Upper lobe of left lung (tissue), 6 donors: ENCODE measurements around the gene ADAMTSL2. TPM values are rescaled to one million over a fixed set of nuclear protein-coding genes. Genes with fewer than 3 reads are reported as not detected.
A peak's percentile ranks its signal among the peaks of the same experiment; 100 is the strongest.

Experiments
- ATAC-seq, 2 donors: fragments of 200-7000 bp; cut with Tn5 transposase; one replicate each; pipeline ENCODE4 v1.9.1; 2022; ENCODE audit warnings: mild to moderate bottlenecking in 2 of 2, moderate library complexity in 2 of 2; ENCODE audit not compliant: low FRiP score in 2 of 2
- DNase-seq, 2 donors: peaks; one replicate each; pipeline ENCODE4 v3.0.0-alpha.2; 2019 to 2020
- H3K27ac ChIP-seq, 4 donors: fragments of 200-600 bp; sonication (generic); one replicate each; pipeline ENCODE4 v1.5.1; 2016 to 2019
- H3K27me3 ChIP-seq, 4 donors: fragments of 200-600 bp; sonication (generic); one replicate each; pipeline ENCODE4 v1.5.1; 2017 to 2019
- H3K36me3 ChIP-seq, 4 donors: fragments of 200-600 bp; sonication (generic); one replicate each; pipeline ENCODE4 v1.5.1; 2016 to 2019
- H3K4me1 ChIP-seq, 4 donors: fragments of 200-600 bp; sonication (generic); one replicate each; pipeline ENCODE4 v1.5.1; 2018 to 2019
- H3K4me3 ChIP-seq, 4 donors: fragments of 200-600 bp; sonication (generic); one replicate each; pipeline ENCODE4 v1.5.1; 2017 to 2019; ENCODE audit warnings: mild to moderate bottlenecking in 2 of 4, moderate library complexity in 1 of 4
- H3K9me3 ChIP-seq, 4 donors: fragments of 200-600 bp; sonication (generic); one replicate each; pipeline ENCODE4 v1.5.1; 2018 to 2019
- EP300 ChIP-seq, 4 donors: sonication (generic); formaldehyde crosslinking; IDR thresholded peaks; one replicate each; pipeline ENCODE4 v1.5.1; 2017; ENCODE audit warnings: antibody characterized with exemption in 4 of 4, control low read depth in 2 of 4
- POLR2A ChIP-seq, 4 donors: fragments of 450-650 bp; IDR thresholded peaks; one replicate each; pipeline ENCODE4 v1.5.1; 2016 to 2017; ENCODE audit warnings: antibody characterized with exemption in 4 of 4, mild to moderate bottlenecking in 2 of 4
- POLR2AphosphoS5 ChIP-seq, 2 donors: sonication (generic); formaldehyde crosslinking; IDR thresholded peaks; one replicate each; pipeline ENCODE4 v1.5.1; 2017; ENCODE audit warnings: antibody characterized with exemption in 2 of 2
- WGBS, 2 donors: methylation state at CpG; one replicate each; pipeline ENCODE4 v1.1.5; 2017 to 2018; 5-methylcytosine and 5-hydroxymethylcytosine counted together
- total RNA-seq, 6 donors: library from RNA; depleted of rRNA in 4 of 6; stranded (reverse); fragments of >200 nt in 4 of 6; gene quantifications; one replicate each; pipeline versions ENCODE4 v1.1.0 to v1.2.1, GENCODE V29; 2016 to 2021
- TF ChIP-seq, protein P1 (sequence below), 6 experiments: fragments of 450-650 bp in 4 of 6; fragments of 200-600 bp in 2 of 6; sonication (generic) in 2 of 6; IDR thresholded peaks; one replicate each; pipeline ENCODE4 v1.5.1; 2016 to 2019; ENCODE audit warnings: antibody characterized with exemption in 6 of 6
- donor health status: DM: no; HTN: no; CAD: no; lungs with moderate emphysema.
- donor health status: DM: no; HTN: yes; CAD: no; lungs with severe emphysema.

ADAMTSL2 gene
- total RNA-seq, 6 donors from 2014 or later: 1.4 to 34.8 (median 19.2) TPM

DNA sequence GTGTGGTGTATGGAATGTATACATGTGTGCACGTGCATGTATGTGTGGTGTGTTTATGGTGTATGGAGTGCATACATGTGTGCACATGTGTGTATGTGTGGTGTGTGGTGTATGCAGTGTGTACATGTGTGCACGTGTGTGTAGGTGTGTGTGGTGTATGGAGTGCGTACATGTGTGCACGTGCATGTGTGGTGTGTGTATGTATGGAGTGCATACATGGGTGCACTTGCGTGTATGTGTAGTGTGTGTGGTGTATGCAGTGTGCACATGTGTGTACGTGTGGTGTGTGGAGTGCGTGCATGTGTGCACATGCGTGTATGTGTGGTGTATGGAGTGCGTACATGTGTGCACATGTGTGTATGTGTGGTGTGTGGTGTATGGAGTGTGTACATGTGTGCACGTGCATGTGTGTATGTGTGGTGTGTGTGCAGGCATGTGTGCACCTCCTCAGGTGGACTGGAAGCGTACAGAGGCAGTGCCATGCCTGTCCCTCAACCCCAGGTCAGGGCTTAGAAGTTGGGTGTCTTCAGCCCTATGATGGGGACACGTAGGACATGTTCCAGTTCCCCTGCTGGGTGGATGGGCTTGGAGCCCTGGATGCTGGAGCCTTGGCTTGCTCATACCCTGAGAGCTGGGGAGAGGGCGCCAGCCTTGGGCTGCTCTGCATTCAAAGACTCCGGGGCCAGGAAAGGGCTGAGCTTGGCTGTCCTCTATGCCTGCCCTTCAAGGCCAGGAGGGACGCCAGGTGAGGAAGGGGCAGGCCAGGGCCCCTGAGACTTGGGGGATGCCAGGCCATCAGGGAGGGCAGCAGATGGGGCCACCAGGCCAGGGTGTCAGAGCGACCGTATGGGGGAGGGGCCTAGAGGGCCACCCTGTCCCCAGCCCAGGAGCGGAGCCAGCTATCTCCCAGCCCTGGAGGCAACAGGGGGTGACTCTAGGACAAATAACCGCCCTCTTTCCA, 22.0 kb upstream of the ADAMTSL2 start:
- Histone ChIP-seq H3K27me3 (peaks cover 0 to 3% (median 0%) of the 10 kb centered on the region in 4 donors), H3K27ac (peak overlapping the region in 1 of 4 donors; percentile 26), H3K36me3 (no peaks in the 10 kb centered on the region), H3K4me1 (peaks cover 18 to 22% (median 19%) of the 10 kb centered on the region in 4 donors), H3K4me3 (no peak overlapping the region), H3K9me3 (no peaks in the 10 kb centered on the region)
- TF ChIP-seq EP300 (IDR thresholded peaks at IDR 0.05) (no peak), POLR2AphosphoS5 (IDR thresholded peaks at IDR 0.05) (no peak), POLR2A (IDR thresholded peaks at IDR 0.05) (no peak)
- TF ChIP-seq, protein P1, sequence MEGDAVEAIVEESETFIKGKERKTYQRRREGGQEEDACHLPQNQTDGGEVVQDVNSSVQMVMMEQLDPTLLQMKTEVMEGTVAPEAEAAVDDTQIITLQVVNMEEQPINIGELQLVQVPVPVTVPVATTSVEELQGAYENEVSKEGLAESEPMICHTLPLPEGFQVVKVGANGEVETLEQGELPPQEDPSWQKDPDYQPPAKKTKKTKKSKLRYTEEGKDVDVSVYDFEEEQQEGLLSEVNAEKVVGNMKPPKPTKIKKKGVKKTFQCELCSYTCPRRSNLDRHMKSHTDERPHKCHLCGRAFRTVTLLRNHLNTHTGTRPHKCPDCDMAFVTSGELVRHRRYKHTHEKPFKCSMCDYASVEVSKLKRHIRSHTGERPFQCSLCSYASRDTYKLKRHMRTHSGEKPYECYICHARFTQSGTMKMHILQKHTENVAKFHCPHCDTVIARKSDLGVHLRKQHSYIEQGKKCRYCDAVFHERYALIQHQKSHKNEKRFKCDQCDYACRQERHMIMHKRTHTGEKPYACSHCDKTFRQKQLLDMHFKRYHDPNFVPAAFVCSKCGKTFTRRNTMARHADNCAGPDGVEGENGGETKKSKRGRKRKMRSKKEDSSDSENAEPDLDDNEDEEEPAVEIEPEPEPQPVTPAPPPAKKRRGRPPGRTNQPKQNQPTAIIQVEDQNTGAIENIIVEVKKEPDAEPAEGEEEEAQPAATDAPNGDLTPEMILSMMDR (IDR thresholded peaks at IDR 0.05): no peak
- WGBS, 2 donors: 88 to 93% methylated on average over 15 to 19 of the region's 19 CpGs
- no peak for ATAC-seq
- peak in 1 of 2 donors; percentile 45 for DNase-seq

DNA sequence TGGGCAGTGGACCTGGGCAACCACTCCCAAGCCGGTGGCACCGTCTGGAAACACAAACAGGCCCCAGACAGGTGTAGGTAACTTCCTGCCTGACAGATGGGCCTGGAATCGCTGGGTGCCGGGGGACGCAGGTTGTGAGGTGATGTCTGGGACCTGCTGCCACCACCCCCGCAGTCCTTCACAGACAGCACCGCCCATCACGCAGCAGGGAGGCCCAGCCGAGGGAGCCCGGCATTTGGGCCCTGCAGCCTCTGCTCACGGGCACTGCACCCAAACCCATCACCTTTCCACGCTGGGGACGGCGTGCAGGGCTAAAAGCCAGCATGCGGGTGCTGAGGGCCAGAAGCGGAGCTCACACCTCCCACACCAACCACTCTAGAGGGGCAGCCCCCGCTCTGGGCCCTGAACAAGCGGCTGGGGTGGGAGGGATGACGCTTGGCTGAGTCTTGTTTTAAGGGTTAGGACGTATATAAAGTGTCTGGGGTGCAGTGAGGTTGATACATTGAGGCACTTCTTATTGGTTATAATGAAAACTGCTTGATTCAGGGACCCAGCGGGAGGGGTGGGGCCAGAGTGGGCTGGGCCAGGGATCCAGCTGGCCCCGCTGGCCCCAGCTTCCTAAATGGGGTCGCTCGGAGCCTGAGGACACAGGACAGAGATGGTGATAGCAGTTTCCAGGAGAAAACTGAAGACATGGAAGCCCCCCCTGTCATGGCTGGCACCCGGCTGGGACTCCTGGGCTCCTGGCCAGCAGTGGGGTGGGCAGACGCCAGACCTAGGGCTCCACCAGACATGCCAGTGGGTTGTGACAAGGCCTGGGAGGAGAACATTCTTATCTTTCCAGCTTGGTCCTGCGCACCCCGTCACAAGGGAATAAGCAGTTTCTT, 21.0 kb upstream of the ADAMTSL2 start:
- peak overlapping the region in 2 of 4 donors; percentile 26 to 37 for H3K27ac ChIP-seq
- H3K36me3 ChIP-seq: no peaks in the 10 kb centered on the region
- H3K4me1 ChIP-seq: peaks cover 18 to 22% (median 19%) of the 10 kb centered on the region in 4 donors
- H3K4me3 ChIP-seq: no peak overlapping the region
- 61 to 75% methylated on average over 12 to 28 of the region's 28 CpGs for WGBS, 2 donors
- peak in 1 of 2 donors; percentile 75 for DNase-seq
- no peak for ATAC-seq
- no peak for TF ChIP-seq POLR2AphosphoS5 (IDR thresholded peaks at IDR 0.05)
- no peak for TF ChIP-seq POLR2A (IDR thresholded peaks at IDR 0.05)
- TF ChIP-seq, protein P1 (IDR thresholded peaks at IDR 0.05): no peak
- TF ChIP-seq EP300 (IDR thresholded peaks at IDR 0.05): no peak
- H3K27me3 ChIP-seq: peaks cover 0 to 3% (median 0%) of the 10 kb centered on the region in 4 donors
- H3K9me3 ChIP-seq: no peaks in the 10 kb centered on the region

DNA sequence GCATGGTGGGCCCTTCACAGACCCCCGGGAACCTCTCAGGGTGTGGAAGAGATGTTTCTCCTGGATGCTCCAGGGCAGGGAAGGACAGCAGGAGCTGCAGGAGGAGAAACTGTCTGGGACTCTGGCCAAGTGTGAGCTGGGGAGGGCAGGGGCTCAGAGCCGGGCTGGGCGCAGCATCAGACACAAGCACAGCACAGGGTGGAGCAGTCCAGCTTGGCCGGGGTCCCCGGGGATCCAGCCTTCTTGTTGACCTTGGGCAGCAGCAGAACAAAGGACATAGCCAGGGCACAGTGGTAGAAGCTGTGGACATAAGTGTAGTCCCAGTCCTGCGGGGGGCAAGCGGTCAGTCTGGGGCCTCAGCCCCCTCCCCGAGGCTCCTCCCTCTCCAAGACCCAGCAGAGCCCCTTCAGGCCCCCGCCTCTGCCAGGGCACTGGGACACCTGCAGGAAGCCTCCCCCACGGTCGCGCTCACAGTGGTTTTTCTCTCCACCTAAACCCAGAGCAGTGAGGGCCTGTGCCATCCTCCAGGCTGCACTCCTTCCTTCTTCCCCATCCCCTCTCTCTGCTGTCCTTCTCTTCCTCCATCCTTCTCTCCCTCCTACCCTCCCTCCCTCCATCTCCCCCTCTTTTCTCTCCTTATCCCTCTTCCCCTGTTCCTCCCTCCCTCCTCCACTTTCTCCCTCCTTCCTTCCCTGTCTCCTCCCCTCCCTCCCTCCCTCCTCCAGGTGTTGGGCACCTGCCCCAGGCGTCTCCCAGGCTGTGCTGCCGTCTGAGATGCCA, 19.9 kb upstream of the ADAMTSL2 start:
- H3K4me3 ChIP-seq: no peak overlapping the region
- ATAC-seq (peak in 1 of 2 donors; percentile 55), DNase-seq (peak in 1 of 2 donors; percentile 69)
- H3K27ac ChIP-seq: peak overlapping the region in 1 of 4 donors; percentile 49
- peaks cover 9 to 13% (median 10%) of the 10 kb centered on the region in 4 donors for H3K4me1 ChIP-seq
- H3K27me3 ChIP-seq: peaks cover 0 to 3% (median 0%) of the 10 kb centered on the region in 4 donors
- 58 to 61% methylated on average over 5 to 14 of the region's 14 CpGs for WGBS, 2 donors
- TF ChIP-seq POLR2A (IDR thresholded peaks at IDR 0.05) (no peak), POLR2AphosphoS5 (IDR thresholded peaks at IDR 0.05) (no peak), EP300 (IDR thresholded peaks at IDR 0.05) (no peak)
- TF ChIP-seq, protein P1 (IDR thresholded peaks at IDR 0.05): no peak
- H3K9me3 ChIP-seq: no peaks in the 10 kb centered on the region
- H3K36me3 ChIP-seq: no peaks in the 10 kb centered on the region

- no peaks in the 10 kb centered on the region for H3K36me3 ChIP-seq
- peaks cover 0 to 3% (median 0%) of the 10 kb centered on the region in 4 donors for H3K27me3 ChIP-seq
- TF ChIP-seq, protein P1 (IDR thresholded peaks at IDR 0.05): no peak
- TF ChIP-seq POLR2A (IDR thresholded peaks at IDR 0.05) (no peak), EP300 (IDR thresholded peaks at IDR 0.05) (no peak), POLR2AphosphoS5 (IDR thresholded peaks at IDR 0.05) (no peak)
- H3K9me3 ChIP-seq: no peaks in the 10 kb centered on the region
- ATAC-seq (no peak), DNase-seq (peak in 1 of 2 donors; percentile 55)
- H3K4me3 ChIP-seq: no peak overlapping the region
- 92 to 94% methylated on average over 8 to 10 of the region's 10 CpGs for WGBS, 2 donors
- peaks cover 4 to 10% (median 5%) of the 10 kb centered on the region in 4 donors for H3K4me1 ChIP-seq
- H3K27ac ChIP-seq: no peak overlapping the region
Observed at GRCh38 chr9:133515240-133515610, 19.3 kb upstream of the ADAMTSL2 start.
